ENCODE data around the gene NDUFB10.

The NDUFB10 gene

DNA sequence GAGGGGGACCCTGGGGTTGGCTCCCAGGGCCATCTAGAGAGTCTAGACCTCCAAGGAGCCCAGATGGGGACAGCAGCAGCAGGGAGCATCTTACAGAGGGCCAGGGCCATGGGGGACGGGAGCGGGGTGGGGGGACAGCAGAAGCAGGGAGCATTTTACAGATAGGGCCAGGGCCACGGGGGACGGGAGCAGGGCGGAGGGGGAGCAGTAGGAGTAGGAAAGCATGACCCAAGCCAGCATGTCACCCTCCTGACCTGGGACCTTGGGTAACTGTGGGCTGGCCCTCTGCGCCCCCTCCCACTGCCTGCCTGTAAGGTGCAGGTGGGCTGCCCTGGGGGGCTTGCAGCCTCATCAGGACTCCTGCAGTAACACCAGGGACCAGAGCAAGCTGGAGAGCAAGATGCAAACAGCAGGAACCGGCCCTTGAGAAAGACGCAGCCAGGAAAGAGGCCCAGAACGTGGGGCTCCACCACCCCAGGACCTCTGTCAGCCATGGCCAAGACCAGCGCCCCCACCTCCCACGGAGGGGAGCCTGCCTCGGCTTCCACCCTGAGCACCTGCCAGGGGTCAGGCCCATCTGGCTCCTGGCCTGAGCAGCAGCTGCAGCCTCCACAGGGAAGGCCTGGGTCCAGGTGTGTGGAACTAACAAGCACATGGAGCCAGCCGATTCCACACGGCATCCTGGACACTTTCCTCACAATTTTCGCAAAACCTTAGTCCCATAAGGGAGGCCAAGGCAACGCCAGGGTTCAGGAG lies 47.9 kb downstream of the NDUFB10 start:
- Histone ChIP-seq H3K27me3 (ENCODE audit: control insufficient read depth, insufficient read depth, low read length) (no peaks in the 10 kb centered on the region), H3K27ac (ENCODE audit: low read depth, low read length) (no peak overlapping the region), H3K4me1 (ENCODE audit: control insufficient read depth, insufficient read depth, low read length) (peaks cover 50% of the 10 kb centered on the region), H3K36me3 (ENCODE audit: control insufficient read depth, insufficient read depth, low read length) (peaks cover 25% of the 10 kb centered on the region), H3K4me3 (ENCODE audit: low read depth, low read length) (0 out of 2 replicates have a peak overlapping the region, but pooled peaks have one; percentile 15), H3K9me3 (ENCODE audit: control insufficient read depth, insufficient read depth, low read depth, low read length) (no peaks in the 10 kb centered on the region), H3K9ac (ENCODE audit: low read length) (no peak overlapping the region)

DNA sequence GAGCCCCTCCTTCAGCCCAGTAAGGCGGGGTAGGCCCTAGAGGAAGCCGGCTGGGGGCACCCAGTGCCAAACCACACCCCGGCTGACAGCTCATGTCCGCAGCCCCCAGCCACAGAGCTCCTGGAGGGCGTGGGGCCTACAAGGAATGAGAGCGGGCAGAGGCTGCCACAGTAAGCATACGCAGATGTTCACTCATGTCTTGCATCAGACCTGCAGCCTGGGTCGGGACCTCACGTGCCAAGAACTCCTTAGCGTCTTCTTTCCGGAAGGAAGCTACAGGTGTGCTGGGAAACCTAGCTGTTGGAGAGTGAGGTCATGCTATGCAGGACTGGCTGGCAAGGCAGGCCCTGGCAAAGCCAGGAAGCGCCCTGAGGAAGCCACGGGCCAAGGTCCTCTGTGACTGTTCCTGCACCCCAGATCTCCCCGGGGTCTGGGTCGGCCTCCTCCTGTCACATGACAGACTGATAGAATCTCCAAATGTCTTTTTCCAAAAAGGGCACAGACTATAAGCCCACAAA lies 48.7 kb downstream of the NDUFB10 start:
- Histone ChIP-seq H3K4me3 (ENCODE audit: low read depth, low read length) (peak overlapping the region; percentile 76), H3K4me1 (ENCODE audit: control insufficient read depth, insufficient read depth, low read length) (peaks cover 50% of the 10 kb centered on the region), H3K27me3 (ENCODE audit: control insufficient read depth, insufficient read depth, low read length) (no peaks in the 10 kb centered on the region), H3K27ac (ENCODE audit: low read depth, low read length) (no peak overlapping the region; the same call in 1 of the 2 replicates), H3K9ac (ENCODE audit: low read length) (no peak overlapping the region), H3K9me3 (ENCODE audit: control insufficient read depth, insufficient read depth, low read depth, low read length) (no peaks in the 10 kb centered on the region), H3K36me3 (ENCODE audit: control insufficient read depth, insufficient read depth, low read length) (peaks cover 17% of the 10 kb centered on the region)

DNA sequence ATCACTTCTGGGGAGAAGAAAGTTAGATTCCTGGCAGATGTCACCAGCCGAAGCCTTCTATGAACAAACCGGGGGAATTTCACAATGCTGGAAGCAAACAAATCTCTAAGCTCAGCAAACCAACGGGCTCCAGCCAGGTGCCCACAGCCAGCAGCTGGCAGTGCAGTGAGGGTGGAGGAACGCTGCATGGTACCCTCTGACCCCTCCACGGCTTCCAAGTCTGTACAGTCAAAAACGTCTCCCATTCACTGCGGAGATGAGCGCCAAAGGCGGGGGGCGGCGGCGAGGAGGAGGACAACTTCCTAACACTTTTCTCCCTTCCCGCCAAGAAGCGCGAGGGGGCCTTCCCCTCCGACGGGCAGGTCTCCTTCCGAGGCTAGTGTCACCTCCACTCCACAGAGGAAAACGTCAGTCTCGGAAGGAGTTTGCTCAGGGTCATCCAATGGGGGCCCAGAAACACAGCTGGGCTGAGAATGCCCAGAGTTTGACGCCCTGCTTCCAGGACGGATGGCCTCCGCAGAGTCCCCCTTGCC lies 49.4 kb downstream of the NDUFB10 start:
- Histone ChIP-seq H3K36me3 (ENCODE audit: control insufficient read depth, insufficient read depth, low read length) (peaks cover 11% of the 10 kb centered on the region), H3K9ac (ENCODE audit: low read length) (peak overlapping the region; percentile 87), H3K9me3 (ENCODE audit: control insufficient read depth, insufficient read depth, low read depth, low read length) (no peaks in the 10 kb centered on the region), H3K4me1 (ENCODE audit: control insufficient read depth, insufficient read depth, low read length) (peaks cover 46% of the 10 kb centered on the region), H3K4me3 (ENCODE audit: low read depth, low read length) (peak overlapping the region; percentile 76), H3K27ac (ENCODE audit: low read depth, low read length) (peak overlapping the region; percentile 82; the same call in 1 of the 2 replicates), H3K27me3 (ENCODE audit: control insufficient read depth, insufficient read depth, low read length) (no peaks in the 10 kb centered on the region)

DNA sequence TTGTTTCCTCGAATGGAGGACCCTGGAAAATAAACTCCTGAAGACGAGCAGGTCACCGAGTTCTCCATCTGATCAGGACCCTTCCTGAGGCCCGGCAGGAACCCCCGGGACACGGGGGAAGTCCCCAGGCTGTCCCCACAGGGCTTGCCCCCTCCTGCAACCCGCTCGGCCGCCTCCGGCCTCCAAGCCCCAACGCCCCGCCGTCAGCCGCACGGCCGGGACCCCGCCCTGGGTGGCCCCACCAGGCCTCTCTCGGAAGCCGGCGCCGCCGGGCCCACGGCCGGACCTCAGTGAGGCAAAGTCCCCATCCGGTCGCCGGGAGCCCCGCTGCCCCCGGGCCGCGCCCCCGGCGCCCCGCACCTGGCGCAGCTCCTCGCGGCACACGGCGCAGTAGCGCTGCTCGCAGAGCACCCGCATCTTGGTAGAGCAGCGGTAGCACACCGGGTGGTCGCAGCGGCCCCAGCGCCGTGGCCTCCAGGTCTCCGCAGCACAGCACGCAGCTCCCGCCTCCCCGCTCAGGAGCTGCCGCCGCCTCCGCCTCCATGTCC lies 49.9 kb downstream of the NDUFB10 start:
- Histone ChIP-seq H3K4me1 (ENCODE audit: control insufficient read depth, insufficient read depth, low read length) (peaks cover 43% of the 10 kb centered on the region), H3K9me3 (ENCODE audit: control insufficient read depth, insufficient read depth, low read depth, low read length) (no peaks in the 10 kb centered on the region), H3K9ac (ENCODE audit: low read length) (peak overlapping the region; percentile 87), H3K27ac (ENCODE audit: low read depth, low read length) (peak overlapping the region; percentile 82; the same call in 1 of the 2 replicates), H3K36me3 (ENCODE audit: control insufficient read depth, insufficient read depth, low read length) (peaks cover 11% of the 10 kb centered on the region), H3K27me3 (ENCODE audit: control insufficient read depth, insufficient read depth, low read length) (no peaks in the 10 kb centered on the region), H3K4me3 (ENCODE audit: low read depth, low read length) (peak overlapping the region; percentile 76)

DNA sequence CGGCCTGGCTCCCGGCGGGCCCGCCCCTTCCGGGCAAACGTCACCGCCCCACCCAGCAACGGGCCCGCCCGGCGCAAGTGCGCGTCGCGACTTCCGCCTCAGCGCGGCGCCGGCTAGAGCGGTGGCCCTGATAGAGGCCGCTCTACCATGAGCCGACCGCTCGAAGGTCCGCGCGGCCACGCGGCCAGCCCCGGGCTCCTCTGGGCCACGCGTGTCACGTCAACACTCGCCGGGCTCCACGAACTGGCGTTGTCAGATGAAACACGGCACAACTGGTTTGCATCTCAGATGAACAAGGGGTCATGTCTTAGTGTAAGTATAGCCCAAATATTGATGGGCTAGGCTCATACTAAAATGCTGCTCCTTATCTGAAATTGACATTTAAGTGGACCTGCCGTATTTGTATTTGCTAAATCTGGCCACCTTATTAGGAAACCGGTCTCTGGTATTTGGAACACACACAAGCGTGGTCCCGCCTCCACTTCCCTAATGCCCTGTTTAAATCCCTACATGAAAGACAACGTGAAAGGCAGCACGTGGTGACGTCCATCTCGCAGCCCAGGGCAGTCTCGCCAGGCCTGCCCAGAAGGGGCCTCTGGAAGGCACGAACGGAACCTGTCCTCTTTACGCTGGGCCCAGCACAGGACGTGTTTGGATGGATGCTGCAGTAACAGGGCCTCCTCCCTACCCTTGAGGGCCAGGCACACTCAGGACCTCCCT lies 50.6 kb downstream of the NDUFB10 start, which contains the start of gene ZNF598:
TSS of gene ZNF598 (minus strand) at position 31 of the 720 bp plus-strand sequence.
- peaks cover 11% of the 10 kb centered on the region for H3K36me3 ChIP-seq (ENCODE audit: control insufficient read depth, insufficient read depth, low read length)
- H3K4me3 ChIP-seq (ENCODE audit: low read depth, low read length): peak within 1 kb of the TSS; percentile 82
- H3K4me1 ChIP-seq (ENCODE audit: control insufficient read depth, insufficient read depth, low read length): peaks cover 36% of the 10 kb centered on the region
- H3K9ac ChIP-seq (ENCODE audit: low read length): peak within 1 kb of the TSS; percentile 88
- H3K27ac ChIP-seq (ENCODE audit: low read depth, low read length): peak within 1 kb of the TSS; percentile 82; the same call in 1 of the 2 replicates
- no peaks in the 10 kb centered on the region for H3K27me3 ChIP-seq (ENCODE audit: control insufficient read depth, insufficient read depth, low read length)
- H3K9me3 ChIP-seq (ENCODE audit: control insufficient read depth, insufficient read depth, low read depth, low read length): no peaks in the 10 kb centered on the region
